ACC112 (cell line): ENCODE results near the gene COA6.

Experiments
- H2AFZ ChIP-seq: fragments of 200-600 bp; sonication (generic); one replicate; pipeline ENCODE4 v1.6.0; 2017; ENCODE audit warnings: antibody characterized with exemption, low read length; ENCODE audit not compliant: unreplicated experiment
- H3K27ac ChIP-seq: fragments of 200-600 bp; sonication (generic); 2 replicates; pipeline ENCODE4 v1.5.1; 2014; ENCODE audit warnings: low read depth, mild to moderate bottlenecking, antibody characterized with exemption, low read length, moderate library complexity
- H3K27me3 ChIP-seq: fragments of 200-600 bp; sonication (generic); 2 replicates; pipeline ENCODE4 v1.6.1; 2014; ENCODE audit warnings: mild to moderate bottlenecking, antibody characterized with exemption, low read length, moderate library complexity, mixed read lengths; ENCODE audit not compliant: insufficient read depth
- H3K36me3 ChIP-seq: fragments of 200-600 bp; sonication (generic); 2 replicates; pipeline ENCODE4 v1.6.1; 2016; ENCODE audit warnings: mild to moderate bottlenecking, antibody characterized with exemption, low read length, moderate library complexity, mixed read lengths; ENCODE audit not compliant: insufficient read depth
- H3K4me1 ChIP-seq: fragments of 200-600 bp; sonication (generic); one replicate; pipeline ENCODE4 v1.6.1; 2016; ENCODE audit warnings: low read length, mixed read lengths; ENCODE audit not compliant: insufficient read depth, unreplicated experiment, control insufficient read depth
- H3K4me3 ChIP-seq: fragments of 200-600 bp; sonication (generic); 2 replicates; pipeline ENCODE4 v1.5.1; 2014; ENCODE audit warnings: mild to moderate bottlenecking, low read depth, low read length
- H3K79me2 ChIP-seq: fragments of 200-600 bp; sonication (generic); one replicate; pipeline ENCODE4 v1.6.0; 2016; ENCODE audit warnings: low read length; ENCODE audit not compliant: control insufficient read depth, unreplicated experiment, insufficient read depth

The COA6 gene

DNA sequence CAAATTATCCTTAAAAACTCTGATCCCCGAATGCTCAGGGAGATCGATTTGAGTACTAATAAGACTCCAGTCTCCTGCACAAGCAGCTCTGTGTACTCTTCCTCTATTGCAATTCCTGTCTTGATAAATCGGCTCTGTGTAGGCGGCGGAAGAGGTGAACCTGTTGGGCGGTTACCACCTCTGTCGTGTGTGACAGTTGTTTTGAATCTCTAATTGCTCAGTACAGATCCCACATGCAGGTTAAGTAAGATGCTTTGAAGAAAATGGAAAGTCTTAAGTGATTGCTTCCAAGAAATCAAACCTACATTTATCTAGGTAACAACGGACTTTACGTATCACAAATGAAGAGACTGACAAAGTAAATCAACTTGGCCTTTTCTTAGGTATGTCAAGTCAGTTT, 35.5 kb downstream of the COA6 start:
- Histone ChIP-seq H3K36me3 (0 out of 2 replicates have a peak, but pooled peaks cover 3% of the 10 kb centered on the region), H3K4me3 (no peak overlapping the region), H3K79me2 (no peaks in the 10 kb centered on the region), H2AFZ (no peak overlapping the region), H3K4me1 (no peaks in the 10 kb centered on the region), H3K27me3 (no peaks in the 10 kb centered on the region), H3K27ac (no peak overlapping the region)

GRCh38 chr1:234409328-234409727, 36.1 kb downstream of the COA6 start:
- Histone ChIP-seq H2AFZ (no peak overlapping the region), H3K4me1 (no peaks in the 10 kb centered on the region), H3K27me3 (no peaks in the 10 kb centered on the region), H3K4me3 (no peak overlapping the region), H3K79me2 (no peaks in the 10 kb centered on the region), H3K27ac (no peak overlapping the region), H3K36me3 (0 out of 2 replicates have a peak, but pooled peaks cover 3% of the 10 kb centered on the region)

DNA sequence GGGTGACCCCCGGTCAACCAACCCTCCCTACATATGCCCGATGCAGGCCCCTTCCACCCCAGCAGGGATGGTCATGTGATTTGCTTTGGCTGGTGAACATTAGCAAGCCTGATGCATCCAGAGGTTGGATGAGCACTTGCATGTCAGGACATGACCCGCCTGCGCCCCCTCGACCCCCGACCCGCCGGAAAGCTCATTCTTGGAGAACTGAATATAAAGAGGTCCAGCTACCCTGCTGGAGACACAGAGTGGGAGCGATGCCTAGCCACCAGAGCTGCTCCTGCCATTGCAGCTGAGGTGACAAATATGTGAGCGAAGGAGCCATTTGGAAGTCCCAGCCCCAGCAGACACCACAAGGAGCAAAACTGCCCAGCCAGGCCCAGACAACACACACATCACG, 39.6 kb downstream of the COA6 start:
- no peak overlapping the region for H2AFZ ChIP-seq
- H3K36me3 ChIP-seq = peaks cover 7% of the 10 kb centered on the region; the same call in 1 of the 2 replicates
- H3K27me3 ChIP-seq = no peaks in the 10 kb centered on the region
- no peaks in the 10 kb centered on the region for H3K4me1 ChIP-seq
- H3K79me2 ChIP-seq = no peaks in the 10 kb centered on the region
- no peak overlapping the region for H3K27ac ChIP-seq
- H3K4me3 ChIP-seq = no peak overlapping the region

DNA sequence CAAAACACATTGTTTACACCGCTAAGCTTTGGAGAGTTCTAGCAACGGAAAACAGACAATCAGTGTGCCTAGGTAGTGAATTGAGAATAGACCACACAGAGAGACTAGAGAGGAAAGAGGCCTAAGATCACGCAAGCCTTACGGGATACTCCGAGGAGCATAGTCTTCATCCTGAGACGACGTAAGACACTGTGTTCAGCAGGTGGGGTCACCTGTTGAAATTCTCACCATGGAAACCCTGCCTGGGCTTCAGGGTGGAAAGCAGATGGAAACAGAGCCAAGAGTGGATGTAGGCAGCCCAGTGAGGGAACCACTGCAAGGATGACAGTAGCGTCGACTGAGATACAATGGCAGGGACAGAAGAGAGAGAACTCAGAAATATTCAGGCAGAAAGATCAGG, 40.2 kb downstream of the COA6 start:
- no peaks in the 10 kb centered on the region for H3K4me1 ChIP-seq
- H3K36me3 ChIP-seq = peaks cover 7% of the 10 kb centered on the region; the same call in 1 of the 2 replicates
- no peak overlapping the region for H2AFZ ChIP-seq
- H3K79me2 ChIP-seq = no peaks in the 10 kb centered on the region
- H3K27ac ChIP-seq = no peak overlapping the region
- no peak overlapping the region for H3K4me3 ChIP-seq
- no peaks in the 10 kb centered on the region for H3K27me3 ChIP-seq

- H3K4me1 ChIP-seq = no peaks in the 10 kb centered on the region
- no peak overlapping the region for H2AFZ ChIP-seq
- no peaks in the 10 kb centered on the region for H3K79me2 ChIP-seq
- no peaks in the 10 kb centered on the region for H3K27me3 ChIP-seq
- no peak overlapping the region for H3K4me3 ChIP-seq
- peaks cover 7% of the 10 kb centered on the region; the same call in 1 of the 2 replicates for H3K36me3 ChIP-seq
- H3K27ac ChIP-seq = no peak overlapping the region
Measured at GRCh38 chr1:234413990-234414389, 40.7 kb downstream of the COA6 start.

DNA sequence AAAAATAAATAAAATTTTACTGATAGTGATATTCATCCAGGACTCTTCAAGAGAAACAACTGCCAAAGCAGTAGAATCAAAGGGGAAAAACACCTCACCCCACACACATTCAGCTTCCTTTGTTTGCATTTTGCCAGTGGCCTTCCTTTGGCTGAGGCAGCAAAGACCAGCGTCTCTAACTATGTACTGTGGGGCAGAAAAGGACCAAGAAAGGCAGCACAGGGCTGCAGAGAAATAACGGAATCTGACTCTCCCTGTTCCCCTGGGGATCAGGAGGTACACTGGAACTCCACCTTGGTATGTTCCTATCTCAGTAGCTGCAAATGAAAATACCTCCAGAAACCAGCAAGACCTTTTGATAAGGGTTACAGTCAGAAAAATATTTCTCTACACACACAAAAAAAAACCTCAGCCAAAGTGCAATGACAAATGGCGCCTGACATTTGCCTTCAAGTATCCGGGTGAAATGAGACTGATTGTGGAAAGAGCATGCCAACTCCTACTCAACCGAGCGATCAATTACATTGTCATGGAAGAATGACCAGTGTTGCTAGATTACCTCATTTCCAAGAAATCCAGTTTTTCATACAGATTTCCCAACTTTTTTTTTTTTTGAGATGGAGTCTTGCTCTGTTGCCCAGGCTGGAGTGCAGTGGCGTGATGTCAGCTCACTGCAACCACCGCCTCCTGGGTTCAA, 54.8 kb downstream of the COA6 start:
- Histone ChIP-seq H3K36me3 (peaks cover 12% of the 10 kb centered on the region; the same call in 1 of the 2 replicates), H3K4me1 (no peaks in the 10 kb centered on the region), H2AFZ (no peak overlapping the region), H3K79me2 (no peaks in the 10 kb centered on the region), H3K27ac (no peak overlapping the region), H3K27me3 (no peaks in the 10 kb centered on the region), H3K4me3 (no peak overlapping the region)

GRCh38 chr1:234429434-234429806, 56.2 kb downstream of the COA6 start:
- Histone ChIP-seq H3K36me3 (peaks cover 12% of the 10 kb centered on the region; the same call in 1 of the 2 replicates), H3K27me3 (no peaks in the 10 kb centered on the region), H3K4me3 (no peak overlapping the region), H2AFZ (no peak overlapping the region), H3K27ac (no peak overlapping the region), H3K4me1 (peaks cover 9% of the 10 kb centered on the region), H3K79me2 (no peaks in the 10 kb centered on the region)

- H3K4me3 ChIP-seq = no peak overlapping the region
- no peak overlapping the region for H3K27ac ChIP-seq
- H3K27me3 ChIP-seq = no peaks in the 10 kb centered on the region
- peaks cover 12% of the 10 kb centered on the region; the same call in 1 of the 2 replicates for H3K36me3 ChIP-seq
- H3K79me2 ChIP-seq = no peaks in the 10 kb centered on the region
- no peak overlapping the region for H2AFZ ChIP-seq
- peaks cover 9% of the 10 kb centered on the region for H3K4me1 ChIP-seq
Measured at GRCh38 chr1:234430691-234431090, 57.4 kb downstream of the COA6 start.

DNA sequence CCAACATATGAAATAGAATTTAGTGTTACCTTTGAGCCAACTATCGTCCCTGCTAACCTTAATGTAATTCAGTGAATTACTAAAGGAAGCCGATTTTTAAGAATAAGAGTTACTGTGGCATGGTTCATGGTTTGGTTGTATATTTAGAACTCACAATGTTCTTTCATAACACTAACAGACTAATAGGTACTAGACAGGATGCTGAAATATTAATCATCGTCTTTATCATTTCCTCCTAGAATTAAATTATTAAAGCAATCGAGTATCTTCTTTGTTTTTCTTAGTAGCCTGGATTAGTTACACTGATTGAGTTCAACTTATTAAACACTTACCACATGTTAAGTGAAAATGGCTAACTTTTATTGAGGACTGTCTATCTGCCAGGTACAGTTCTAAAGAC, 58.0 kb downstream of the COA6 start:
- H3K27me3 ChIP-seq = no peaks in the 10 kb centered on the region
- peaks cover 12% of the 10 kb centered on the region; the same call in 1 of the 2 replicates for H3K36me3 ChIP-seq
- no peaks in the 10 kb centered on the region for H3K79me2 ChIP-seq
- no peak overlapping the region for H3K4me3 ChIP-seq
- no peak overlapping the region for H3K27ac ChIP-seq
- peaks cover 9% of the 10 kb centered on the region for H3K4me1 ChIP-seq
- H2AFZ ChIP-seq = no peak overlapping the region

DNA sequence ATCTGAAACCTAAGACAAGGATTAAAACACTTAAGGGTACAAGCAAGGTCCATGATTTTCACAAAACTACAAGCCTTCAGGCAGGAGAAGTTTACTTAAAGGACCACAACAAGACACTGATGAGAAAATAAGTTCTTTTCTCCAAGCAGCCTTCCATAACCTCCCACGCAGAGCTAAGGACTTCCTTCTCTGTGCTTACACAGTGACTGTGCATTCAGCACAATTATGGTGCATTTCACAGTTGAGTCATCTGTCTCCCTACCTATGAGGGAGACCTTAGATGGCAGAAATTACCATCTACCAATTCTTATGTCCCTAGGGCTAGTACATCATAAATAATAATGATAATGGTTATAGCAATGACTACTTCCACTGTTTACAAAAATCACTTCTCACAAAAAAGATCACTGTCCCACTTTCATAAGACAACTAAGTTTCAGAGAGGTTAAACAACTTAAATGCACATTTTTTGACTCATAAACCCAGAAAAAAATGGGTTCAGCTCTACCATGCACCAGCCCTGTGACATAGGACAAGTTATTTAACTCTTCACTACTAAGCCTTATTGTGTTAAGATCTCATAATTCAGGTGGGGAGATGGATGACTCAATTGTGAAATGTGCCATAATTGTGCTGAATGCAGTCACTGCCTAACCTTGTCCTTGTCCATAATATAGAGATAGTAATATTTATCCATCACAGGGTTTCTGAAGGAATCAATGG, 60.5 kb downstream of the COA6 start:
- H3K4me3 ChIP-seq = no peak overlapping the region
- H2AFZ ChIP-seq = no peak overlapping the region
- H3K79me2 ChIP-seq = no peaks in the 10 kb centered on the region
- H3K27ac ChIP-seq = peak overlapping the region; percentile 24
- H3K27me3 ChIP-seq = no peaks in the 10 kb centered on the region
- peaks cover 11% of the 10 kb centered on the region; the same call in 1 of the 2 replicates for H3K36me3 ChIP-seq
- peaks cover 9% of the 10 kb centered on the region for H3K4me1 ChIP-seq
